ENCODE measurements around the gene RAP2B. TPM values are rescaled to one million over a fixed set of nuclear protein-coding genes. Genes with fewer than 3 reads are reported as not detected.

Gene RAP2B
- total and polyA plus RNA-seq, 2 of the 13 experiments (the other 11 are each of a cell fraction or from before 2014, with no cell fraction given), result 6.4 to 7.1 TPM

DNA sequence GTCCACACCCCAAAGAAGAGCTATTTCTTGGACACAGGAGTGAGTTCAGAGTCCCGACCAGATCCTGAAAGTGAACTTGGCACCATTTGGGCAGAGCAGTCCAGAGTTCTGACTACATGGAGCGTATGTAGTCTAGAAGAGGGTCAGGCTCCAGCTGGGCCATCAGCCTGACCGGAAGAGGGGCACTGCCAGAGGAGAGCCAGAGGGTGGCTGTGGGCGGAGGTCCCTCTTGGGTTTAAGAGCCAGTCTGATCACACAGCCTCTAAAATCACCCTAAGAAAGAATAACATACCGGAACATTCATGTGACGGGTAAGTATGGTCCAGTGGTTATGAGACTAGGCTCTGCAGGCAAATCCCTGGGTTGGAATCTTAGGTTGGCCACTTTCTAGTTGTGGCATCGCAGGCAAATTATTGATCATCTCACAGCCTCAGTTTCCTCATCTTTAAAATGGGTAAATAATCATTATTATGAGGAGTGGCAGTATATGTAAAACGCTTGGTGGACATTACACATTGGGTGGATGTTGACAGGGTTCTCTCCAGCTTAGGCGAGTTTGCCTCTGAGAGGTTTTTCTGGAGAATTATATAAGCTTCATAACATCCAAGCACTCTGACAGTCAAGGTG is 2.1 kb upstream of the RAP2B start:
- Histone ChIP-seq H3K79me2 (ENCODE audit: insufficient read depth, low read length) (peaks cover 26% of the 10 kb centered on the region), H3K4me3 (replicated peaks in 1 of 3; ENCODE audit: insufficient read depth in 1 of 3, low read depth in 2 of 3, low read length in 3 of 3) (peak overlapping the region; percentile 74 to 94 (median 77); a peak in 5 of 6 replicates), H2AFZ (ENCODE audit: low read length) (no peak overlapping the region), H4K20me1 (ENCODE audit: insufficient read depth, low read length) (peaks cover 20% of the 10 kb centered on the region), H3K4me2 (ENCODE audit: low read depth, low read length) (peak overlapping the region; percentile 94), H3K9me3 (ENCODE audit: low read length) (no peaks in the 10 kb centered on the region), H3K27me3 (ENCODE audit: control insufficient read depth in 1 of 2, insufficient read depth in 2 of 2, low read length in 2 of 2) (no peaks in the 10 kb centered on the region; a peak in 1 of 5 replicates), H3K9ac (ENCODE audit: insufficient read depth, low read depth, low read length) (peak overlapping the region; percentile 81), H3K27ac (ENCODE audit: extremely low read length, insufficient read depth, low read length) (peak overlapping the region; percentile 83), H3K4me1 (ENCODE audit: insufficient read depth, low read length) (peaks cover 38% of the 10 kb centered on the region), H3K36me3 (replicated peaks in 1 of 2; ENCODE audit: control insufficient read depth in 1 of 2, insufficient read depth in 2 of 2, low read length in 2 of 2) (no peaks in the 10 kb centered on the region)
- FAIRE-seq, result no peak
- POLR2A ChIA-PET, result interaction anchor here (1.2 to 2.1 kb wide), 3 partner anchors 18 to 29 kb away, joined by 6 to 15 read pairs (median 7); no protein-coding TSS in a partner anchor
- no peak for ATAC-seq
- WGBS (ENCODE audit: low lambda C conversion rate), result 69% methylated on average over 9 of the region's 9 CpGs
- in situ Hi-C loops (cut with HindIII; ENCODE audit: extremely low pct_ligation_motif_present, low pct_unique_long_range_greater_than_20kb), result no loop called here
- CTCF ChIA-PET (ENCODE audit: low intra/inter-chr PET ratio, low total read pairs), result no interaction called here
- no peak for DNase-seq (ENCODE audit: low spot score)
- no TSS peak for BruUV-seq (replicated peaks)
- intact Hi-C loops (cut with micrococcal nuclease; ENCODE audit: unreplicated experiment), result loop anchor here (5.0 kb wide), 3 partner anchors 63 to 437 kb away; no protein-coding TSS in a partner anchor
- TF ChIP-seq HOXA7 (CRISPR knock-in tag; IDR thresholded peaks at IDR 0.05) (no peak), RFX1 (IDR thresholded peaks at IDR 0.05) (no peak), ZNF629 (CRISPR knock-in tag; conservative IDR thresholded peaks at IDR 0.05) (peak; percentile 94), ZMAT3 (CRISPR knock-in tag; conservative IDR thresholded peaks at IDR 0.05) (0 out of 2 replicates have a peak, but pooled peaks have one; percentile 15), DR1 (CRISPR knock-in tag; IDR thresholded peaks at IDR 0.05) (no peak), ZFP1 (CRISPR knock-in tag; IDR thresholded peaks at IDR 0.05) (no peak), ZNF780A (CRISPR knock-in tag; IDR thresholded peaks at IDR 0.05) (no peak), NR3C1 (CRISPR knock-in tag; IDR thresholded peaks at IDR 0.05) (no peak), NAIF1 (CRISPR knock-in tag; IDR thresholded peaks at IDR 0.05; ENCODE audit: borderline replicate concordance) (0 out of 2 replicates have a peak, but pooled peaks have one; percentile 24), KDM1A (CRISPR knock-in tag; IDR thresholded peaks at IDR 0.05) (peak; percentile 16; the same call in 1 of the 2 replicates), KDM4B (CRISPR knock-in tag; IDR thresholded peaks at IDR 0.05) (no peak), TEAD3 (CRISPR knock-in tag; optimal IDR thresholded peaks at IDR 0.05; ENCODE audit: borderline replicate concordance) (peak; percentile 24), HOXA5 (CRISPR knock-in tag; IDR thresholded peaks at IDR 0.05) (0 out of 2 replicates have a peak, but pooled peaks have one; percentile 25), ZNF331 (CRISPR knock-in tag; IDR thresholded peaks at IDR 0.05) (0 out of 2 replicates have a peak, but pooled peaks have one; percentile 16), ADNP (CRISPR knock-in tag; IDR thresholded peaks at IDR 0.05) (0 out of 2 replicates have a peak, but pooled peaks have one; percentile 26)
- TF ChIP-seq, protein P1, sequence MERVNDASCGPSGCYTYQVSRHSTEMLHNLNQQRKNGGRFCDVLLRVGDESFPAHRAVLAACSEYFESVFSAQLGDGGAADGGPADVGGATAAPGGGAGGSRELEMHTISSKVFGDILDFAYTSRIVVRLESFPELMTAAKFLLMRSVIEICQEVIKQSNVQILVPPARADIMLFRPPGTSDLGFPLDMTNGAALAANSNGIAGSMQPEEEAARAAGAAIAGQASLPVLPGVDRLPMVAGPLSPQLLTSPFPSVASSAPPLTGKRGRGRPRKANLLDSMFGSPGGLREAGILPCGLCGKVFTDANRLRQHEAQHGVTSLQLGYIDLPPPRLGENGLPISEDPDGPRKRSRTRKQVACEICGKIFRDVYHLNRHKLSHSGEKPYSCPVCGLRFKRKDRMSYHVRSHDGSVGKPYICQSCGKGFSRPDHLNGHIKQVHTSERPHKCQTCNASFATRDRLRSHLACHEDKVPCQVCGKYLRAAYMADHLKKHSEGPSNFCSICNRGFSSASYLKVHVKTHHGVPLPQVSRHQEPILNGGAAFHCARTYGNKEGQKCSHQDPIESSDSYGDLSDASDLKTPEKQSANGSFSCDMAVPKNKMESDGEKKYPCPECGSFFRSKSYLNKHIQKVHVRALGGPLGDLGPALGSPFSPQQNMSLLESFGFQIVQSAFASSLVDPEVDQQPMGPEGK (CRISPR knock-in tag; IDR thresholded peaks at IDR 0.05), result no peak
- TF ChIP-seq, protein P2, sequence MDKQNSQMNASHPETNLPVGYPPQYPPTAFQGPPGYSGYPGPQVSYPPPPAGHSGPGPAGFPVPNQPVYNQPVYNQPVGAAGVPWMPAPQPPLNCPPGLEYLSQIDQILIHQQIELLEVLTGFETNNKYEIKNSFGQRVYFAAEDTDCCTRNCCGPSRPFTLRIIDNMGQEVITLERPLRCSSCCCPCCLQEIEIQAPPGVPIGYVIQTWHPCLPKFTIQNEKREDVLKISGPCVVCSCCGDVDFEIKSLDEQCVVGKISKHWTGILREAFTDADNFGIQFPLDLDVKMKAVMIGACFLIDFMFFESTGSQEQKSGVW (CRISPR knock-in tag; IDR thresholded peaks at IDR 0.05; ENCODE audit: borderline replicate concordance), result no peak
- TF ChIP-seq, protein P3, sequence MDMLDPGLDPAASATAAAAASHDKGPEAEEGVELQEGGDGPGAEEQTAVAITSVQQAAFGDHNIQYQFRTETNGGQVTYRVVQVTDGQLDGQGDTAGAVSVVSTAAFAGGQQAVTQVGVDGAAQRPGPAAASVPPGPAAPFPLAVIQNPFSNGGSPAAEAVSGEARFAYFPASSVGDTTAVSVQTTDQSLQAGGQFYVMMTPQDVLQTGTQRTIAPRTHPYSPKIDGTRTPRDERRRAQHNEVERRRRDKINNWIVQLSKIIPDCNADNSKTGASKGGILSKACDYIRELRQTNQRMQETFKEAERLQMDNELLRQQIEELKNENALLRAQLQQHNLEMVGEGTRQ (IDR thresholded peaks at IDR 0.05; ENCODE audit: low read depth, low read length), result no peak
- TF ChIP-seq, protein P3 (CRISPR knock-in tag; IDR thresholded peaks at IDR 0.05; ENCODE audit: borderline replicate concordance), result no peak
- TF ChIP-seq, protein P4, sequence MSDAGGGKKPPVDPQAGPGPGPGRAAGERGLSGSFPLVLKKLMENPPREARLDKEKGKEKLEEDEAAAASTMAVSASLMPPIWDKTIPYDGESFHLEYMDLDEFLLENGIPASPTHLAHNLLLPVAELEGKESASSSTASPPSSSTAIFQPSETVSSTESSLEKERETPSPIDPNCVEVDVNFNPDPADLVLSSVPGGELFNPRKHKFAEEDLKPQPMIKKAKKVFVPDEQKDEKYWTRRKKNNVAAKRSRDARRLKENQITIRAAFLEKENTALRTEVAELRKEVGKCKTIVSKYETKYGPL (CRISPR knock-in tag; IDR thresholded peaks at IDR 0.05), result 0 out of 2 replicates have a peak, but pooled peaks have one; percentile 44
